Measurements from ENCODE around the gene ALPK1.
"Not testable (repeated sequence)": the region's sequence is repeated elsewhere in the genome, so short reads cannot be mapped to it uniquely, and the experiment has no call there.

ALPK1 gene

DNA sequence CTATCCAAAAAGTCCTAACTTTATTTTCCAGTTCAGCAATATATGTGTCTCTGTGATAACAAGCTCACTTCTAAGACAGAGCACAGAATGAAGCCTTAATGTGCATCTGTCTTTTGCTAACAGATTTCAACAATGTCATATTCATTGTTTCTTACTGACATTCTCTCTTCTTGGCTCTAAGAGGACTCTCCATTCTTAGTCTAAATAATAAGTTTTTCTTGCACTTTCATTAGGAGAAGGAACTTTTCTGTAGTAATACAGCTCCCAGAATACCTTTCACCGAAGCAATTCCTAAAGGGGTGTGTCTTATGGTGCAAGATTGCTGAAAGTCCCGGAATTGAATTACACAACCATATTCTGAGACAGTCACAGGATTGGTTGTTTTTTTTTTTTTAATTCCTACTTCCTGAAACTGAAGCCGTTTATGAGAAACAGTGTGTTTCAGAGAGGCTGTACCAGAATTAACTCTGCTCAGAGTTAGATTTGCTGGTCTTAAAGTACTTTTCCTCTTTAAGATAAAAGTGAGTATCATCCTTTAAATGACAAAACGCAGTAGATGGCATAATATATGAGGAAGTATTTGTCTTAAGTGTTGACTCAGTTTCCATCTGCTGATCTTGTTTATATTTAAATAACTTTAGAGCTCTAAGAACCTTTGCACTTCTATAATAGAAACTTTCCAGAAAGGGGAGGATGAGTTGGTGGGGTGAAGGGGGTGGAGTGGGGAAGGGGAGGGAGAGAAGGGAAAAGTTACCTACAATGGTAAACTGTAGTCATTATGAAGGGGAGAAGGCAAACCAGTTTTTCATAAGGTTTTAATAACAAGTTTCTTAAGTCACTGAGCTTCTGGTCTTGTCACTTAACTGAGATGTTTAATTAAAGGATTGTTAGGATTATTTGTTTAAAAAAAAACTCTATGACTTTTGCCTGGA is at the start of gene ALPK1:
Gene ALPK1, plus strand, starts transcription at position 421 of the 932 bp plus-strand sequence.
- DNase-seq: no peak

DNA sequence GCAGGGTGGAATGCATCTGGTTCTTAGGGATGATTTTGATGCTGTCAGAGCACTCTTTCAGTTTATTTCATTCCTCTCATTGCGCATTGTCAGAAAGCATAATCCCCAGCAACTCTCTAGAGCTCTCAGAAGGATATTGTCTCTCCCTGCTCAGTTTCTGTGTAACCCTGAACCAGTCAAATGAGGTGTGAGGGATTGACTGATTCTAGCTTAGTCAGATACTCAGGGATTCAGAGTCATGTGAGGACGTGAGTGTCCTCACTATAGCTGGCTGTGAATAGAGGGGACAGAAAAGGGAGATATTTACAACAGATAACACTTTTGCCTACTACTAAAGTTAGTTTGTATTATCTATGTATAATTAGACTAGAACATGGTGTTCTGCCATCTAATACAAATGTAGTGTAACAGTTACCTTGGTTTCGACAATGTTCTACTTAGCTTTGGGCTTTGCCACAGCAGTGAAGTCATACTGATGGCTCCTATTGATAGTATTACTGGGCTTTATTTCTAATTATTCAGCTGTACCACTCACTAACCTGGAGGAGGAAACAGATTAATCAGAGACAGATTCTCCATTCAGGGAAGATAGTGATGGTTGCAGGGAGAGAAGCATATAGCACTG is 46.0 kb upstream of the ALPK1 start:
- DNase-seq: no peak

DNA sequence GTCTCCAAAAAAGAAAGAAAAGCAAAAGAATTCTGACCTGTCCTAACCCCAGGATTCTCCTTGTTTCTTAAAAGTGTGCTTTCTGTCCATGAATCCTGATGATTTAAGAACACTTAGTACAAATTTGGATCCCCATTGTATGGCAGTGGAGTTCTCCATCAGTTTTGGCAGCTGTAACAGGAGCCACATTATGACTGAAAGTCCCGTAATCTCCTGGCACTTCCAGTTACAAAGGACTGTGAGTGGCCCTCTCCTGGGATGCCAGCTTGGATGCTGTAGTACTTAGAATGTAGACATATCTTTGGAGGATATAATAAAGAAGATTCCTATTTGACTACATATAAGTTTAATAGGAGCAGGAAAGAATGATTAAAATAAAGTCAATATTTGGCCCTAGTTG is 44.9 kb upstream of the ALPK1 start:
- DNase-seq: no peak

DNA sequence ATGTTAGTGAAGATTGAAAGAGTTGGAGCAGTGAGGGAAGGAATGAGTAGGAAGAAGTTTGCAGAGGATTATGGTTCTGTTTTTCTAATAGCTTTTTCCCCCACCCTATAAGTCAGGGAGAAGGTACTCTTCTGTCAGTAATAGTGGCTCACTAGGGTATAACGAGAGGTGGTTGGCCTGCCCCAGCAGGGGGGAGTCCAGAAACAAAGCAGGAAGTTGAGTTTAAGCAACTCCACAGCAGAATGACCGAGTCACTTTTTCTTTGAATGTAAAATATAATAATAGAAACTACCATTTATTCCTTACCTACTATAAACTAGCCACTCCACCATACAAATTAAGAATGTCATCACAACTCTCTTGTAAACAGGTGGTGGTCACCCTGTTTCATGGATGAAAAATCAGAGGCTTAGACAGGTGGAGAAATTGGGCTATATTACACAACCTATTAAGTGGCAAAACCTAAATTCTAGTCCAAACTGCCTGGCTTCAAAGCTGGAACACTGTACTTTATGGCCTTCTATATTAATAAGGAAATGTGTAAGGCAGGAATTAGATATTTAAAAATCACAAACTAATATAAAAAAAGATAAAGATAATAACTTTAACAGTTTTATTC is 43.7 kb upstream of the ALPK1 start:
- DNase-seq: no peak

DNA sequence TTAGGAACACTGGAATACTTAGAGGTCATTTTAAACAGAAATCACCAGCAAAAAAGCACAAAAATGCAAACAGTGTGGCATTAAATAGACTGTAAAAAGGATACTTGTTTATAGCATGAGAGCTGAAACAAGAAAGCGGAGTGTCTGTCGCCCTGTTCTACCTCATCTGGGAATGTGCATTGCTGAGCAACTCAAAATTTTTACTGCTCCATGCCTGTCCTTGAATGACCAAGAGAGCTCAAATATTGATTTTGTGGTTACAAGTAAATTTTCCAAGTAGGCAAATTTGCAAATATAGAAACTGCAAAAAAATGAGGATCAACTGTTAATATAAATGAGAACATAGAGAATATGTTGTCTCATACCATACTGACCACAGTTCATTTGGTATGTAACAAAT is 40.1 kb upstream of the ALPK1 start:
- DNase-seq: no peak

DNA sequence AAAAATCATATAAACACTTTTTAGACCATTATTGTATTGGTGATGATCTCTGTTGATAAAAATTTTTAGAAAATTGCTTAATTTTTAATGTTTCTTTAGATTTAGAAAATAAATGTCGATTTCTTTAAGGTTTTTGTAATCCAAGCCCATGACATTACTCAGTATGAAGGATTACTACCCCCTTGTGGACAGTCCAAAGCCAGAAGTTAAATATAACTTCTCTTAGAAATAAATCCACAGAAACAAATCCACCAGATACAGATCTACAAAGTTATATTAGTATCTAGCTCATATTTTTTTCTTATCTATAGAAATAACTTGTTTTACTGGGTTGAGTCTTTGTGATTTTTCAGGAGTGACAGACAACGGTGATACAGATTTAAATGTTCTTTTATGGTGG is 30.3 kb upstream of the ALPK1 start:
- DNase-seq: no peak

DNA sequence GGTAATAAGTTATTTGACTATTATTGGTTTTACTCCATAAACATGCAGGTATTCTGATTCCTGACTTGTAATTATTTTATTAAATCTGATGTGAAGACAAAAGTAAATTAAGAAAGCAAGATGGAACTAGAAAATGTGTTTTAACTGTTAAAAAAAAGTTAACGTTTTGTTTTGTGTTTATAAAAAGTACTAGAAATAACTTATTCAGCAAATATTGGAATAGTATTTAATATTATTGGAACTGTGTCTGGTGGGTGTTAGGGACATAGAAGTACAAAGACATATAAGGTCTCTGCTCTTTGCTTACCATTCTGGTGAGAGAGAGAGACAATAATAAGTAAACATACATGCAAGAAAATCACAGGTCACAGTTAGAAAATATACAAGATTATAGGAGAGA is 27.1 kb upstream of the ALPK1 start:
- DNase-seq: no peak

DNA sequence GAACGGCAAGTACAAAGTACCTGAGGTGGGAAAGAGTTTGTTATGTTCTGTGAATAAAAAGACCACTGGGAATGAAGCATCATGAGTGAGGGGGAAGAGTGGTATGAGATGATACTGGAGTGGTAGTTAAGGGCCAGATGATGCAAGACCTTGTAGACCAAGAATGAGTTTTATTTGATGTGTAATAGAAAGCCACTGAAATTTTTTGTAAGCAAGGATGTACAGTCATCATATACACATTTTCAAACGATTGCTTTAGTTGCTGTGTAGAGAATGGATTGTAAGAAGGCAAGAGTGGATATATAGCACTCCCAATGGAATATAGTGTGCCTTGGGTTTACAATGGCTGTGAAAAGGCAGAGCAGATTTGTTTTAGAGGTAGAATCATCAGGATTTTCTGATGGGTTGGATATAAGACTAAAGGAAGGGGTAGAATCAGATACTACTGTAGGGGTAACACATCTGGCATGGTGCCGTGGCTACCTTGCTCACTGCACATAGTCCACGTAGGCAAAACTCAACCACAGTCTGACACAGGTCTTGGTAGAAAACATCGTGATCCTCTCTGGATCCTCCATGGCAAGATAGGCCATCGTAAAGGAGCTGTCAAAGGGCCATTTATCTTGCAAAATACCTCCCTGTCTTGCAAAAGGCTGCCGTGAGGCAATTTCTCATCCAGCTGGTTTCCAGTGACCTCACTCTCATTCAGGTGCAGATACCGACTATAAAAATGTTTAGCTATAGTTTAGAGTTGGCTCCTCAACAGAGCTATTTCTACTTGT is 26.3 kb upstream of the ALPK1 start:
- DNase-seq: no peak

DNA sequence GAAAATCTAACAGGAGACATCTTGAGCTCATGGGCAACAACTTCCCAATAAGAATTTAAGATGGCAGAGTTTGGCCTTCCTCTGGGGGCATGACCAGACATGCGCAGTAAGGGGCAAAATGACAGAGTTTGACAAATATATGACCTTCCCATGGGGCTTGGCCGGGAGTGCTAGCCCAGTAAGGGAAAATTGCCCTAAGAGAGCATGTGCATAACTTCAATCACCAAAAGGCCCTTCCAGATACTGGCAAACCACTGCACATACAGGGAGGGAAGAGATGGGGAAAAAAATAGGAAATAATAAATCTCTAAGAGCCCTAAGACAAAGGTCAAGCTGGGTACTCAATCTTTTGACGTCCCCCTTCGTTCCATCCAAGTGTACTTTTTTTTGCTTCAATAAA is 24.9 kb upstream of the ALPK1 start:
- no peak for DNase-seq

DNA sequence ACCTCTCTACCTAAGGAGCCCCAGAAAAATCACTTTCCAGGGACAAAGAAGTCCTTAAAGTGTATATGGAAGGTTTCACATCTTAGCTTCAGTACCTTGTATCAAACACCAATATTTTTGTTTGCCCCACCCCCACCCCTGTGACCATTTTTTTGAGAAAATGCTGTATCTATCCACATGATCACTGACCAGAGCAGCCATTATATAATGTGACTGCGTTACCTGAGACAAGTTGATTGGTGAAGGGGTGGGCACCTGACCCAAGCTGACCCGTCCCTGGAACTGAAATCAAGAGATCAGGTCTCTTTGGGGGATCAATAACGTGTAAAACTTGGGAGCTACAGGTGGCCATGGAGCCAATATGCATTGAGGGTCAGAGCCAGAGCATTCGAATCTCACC is 22.2 kb upstream of the ALPK1 start:
- no peak for DNase-seq

DNA sequence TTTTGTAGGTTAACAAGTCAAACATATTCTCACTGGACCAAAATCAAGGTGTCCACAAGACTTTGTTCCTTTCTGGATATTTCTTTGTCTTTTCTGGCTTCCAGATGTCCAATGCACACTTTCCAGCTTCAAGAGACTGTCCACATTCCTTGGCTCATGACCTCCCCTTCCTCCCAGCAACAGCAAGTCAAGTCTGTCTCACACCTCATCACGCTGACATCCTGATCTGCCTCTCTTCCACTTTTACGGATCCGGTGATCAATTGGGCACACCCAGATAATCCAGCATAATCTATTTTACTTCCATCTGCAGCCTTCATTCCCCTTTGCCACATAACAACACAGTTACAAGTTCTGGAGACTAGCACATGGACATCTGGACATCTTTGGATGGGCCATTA is 21.1 kb upstream of the ALPK1 start:
- DNase-seq: no peak

DNA sequence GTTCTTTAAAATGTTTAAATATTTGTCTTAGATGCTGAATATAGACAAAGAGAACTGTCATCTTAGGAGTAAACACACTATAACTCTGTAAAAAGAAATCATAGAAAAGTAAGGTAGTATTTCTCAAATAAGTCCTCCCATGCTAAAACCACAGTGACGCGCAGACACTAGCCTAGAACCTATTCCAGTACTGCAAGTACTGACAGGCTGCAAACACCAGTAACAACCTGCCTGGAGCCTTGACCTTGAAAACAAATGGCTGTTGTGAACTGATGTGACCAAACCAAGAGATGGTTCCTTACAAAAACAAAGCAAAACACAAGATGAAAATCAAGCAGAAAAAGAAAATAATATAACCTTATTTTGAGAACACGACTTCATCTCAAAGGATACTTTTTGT is 19.9 kb upstream of the ALPK1 start:
- no peak for DNase-seq

DNA sequence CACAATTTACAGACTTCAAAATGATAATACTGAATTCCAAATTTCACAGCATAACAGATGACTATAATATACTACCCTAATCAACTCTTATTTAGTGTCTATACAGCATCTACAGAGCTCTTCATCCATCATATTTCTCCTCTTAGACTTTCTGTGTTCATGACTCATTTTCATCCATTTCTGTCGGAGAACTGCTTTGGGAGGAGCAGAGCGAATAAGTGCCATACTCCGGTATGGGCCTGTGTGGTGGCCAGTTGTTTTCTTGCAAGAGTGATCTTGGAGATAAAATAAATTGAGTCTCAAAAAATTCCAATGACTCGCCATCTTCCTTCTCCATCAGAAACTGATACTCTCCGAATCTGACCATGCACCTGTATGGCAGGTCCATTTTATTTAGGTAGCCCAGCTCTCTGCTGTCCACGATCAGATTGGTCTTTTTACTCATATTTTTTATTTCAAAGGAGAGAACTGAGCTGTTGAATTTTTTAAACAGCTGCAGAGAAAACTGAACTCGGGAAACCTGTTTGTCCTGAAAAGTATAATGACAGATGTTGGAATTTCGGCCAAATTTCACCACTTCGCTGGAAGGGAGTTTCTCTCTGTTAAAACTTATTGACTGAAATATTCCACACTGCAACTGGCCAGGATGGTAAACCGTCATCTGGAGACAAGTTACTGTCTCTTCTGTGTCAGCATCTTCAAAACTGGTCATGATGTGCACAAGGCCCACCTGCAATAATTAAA is 19.3 kb upstream of the ALPK1 start:
- DNase-seq: no peak

DNA sequence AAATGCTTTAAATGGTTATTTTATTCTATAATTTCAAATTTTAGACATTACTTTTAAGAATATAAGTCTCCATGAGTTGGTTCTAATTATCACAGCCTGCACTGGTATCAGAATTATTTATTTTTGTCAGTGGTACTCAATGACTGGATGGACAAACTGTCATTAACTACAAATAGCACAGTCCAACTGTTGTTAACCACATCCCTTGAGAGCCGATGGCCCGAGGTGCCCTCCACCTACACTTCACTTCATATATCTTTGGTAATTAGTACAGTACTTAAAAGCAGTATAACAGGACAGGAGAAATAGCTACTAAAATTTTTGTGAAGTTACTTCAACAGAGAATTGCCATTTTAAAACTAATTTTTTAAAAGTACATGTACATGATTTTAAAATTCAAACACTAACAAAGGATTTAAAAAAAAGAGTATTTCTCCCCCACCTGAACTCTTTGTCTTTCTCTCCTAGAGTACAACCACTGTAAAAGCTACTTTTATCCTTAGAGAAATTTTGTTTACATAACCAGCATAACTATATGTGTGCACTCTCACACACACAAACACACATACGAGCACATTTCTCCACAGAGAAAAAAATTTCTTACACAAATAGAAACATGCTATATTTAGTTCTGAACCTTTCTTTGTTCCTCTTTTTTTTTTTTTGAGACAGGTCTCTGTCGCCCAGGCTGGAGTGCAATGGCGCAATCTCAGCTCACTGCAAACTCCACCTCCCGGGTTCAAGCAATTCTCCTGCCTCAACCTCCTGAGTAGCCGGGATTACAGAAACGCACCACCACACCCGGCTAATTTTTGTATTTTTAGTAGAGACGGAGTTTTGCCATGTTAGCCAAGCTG is 17.9 kb upstream of the ALPK1 start:
- DNase-seq: peak; percentile 42

DNA sequence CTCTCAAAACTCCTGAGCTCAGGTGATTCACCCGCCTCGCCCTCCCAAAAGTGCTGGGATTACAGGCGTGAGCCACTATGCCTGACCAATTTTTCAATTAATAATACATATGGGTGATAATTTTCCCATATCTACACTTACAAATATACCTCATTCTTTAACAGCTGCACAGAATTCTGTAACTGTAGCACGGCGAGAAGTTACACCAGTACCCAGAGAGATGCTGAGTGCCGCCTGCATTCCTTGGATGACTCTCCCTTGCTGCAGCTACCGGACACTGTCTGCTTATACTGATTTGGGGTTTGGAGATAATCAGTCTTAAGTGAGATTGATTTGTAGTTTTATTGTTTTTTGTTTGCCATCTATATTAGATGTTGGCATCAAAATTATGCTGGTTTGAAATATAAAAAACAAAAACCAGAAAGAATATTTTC is 17.3 kb upstream of the ALPK1 start:
- DNase-seq: no peak

DNA sequence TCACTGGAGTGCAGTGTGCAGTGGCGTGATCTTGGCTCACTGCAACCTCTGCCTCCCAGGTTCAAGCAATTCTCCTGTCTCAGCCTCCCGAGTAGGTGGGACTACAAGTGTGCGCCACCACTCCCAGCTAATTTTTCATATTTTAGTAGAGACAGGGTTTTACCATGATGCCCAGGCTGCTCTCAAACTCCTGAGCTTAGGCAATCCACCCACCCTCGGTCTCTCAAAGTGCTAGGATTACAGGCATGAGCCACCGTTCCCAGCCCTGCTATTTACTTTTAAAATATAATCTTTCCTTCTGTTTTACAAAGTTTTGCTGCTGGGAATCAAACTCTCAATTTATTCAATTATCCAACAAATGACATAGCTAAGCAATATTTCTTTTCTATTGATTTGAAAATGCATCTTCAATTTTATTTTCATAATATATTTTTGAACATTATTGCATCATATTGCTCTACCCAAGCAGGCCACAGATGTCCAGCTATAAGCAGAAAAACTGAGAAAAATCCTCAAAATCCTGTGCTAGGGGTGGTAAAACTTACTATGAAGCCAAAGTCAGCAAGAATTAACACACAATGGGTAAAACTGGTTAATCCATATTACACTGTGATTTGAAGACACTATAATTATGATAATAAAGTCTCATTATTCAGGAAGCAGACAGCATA is 16.6 kb upstream of the ALPK1 start:
- no peak for DNase-seq

DNA sequence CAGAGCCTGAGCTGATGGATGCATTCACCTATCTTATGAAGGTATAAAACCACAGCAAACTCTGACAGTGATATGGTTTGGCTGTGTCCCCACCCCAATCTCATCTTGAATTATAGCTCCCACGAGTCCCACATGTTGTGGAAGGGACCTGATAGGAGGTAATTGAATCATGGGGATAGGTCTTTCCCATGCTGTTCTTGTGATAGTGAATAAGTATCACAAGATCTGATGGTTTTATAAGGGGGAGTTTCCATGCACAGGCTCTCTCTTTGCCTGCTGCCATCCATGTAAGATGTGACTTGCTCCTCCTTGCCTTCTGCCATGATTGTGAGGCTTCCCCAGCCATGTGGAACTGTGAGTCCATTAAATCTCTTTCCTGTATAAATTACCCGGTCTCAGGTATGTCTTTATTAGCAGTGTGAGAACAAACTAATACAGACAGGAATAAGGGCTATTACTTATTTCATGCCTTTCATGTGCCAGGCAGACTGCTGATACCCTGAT is 15.2 kb upstream of the ALPK1 start:
- DNase-seq: not testable (repeated sequence)

DNA sequence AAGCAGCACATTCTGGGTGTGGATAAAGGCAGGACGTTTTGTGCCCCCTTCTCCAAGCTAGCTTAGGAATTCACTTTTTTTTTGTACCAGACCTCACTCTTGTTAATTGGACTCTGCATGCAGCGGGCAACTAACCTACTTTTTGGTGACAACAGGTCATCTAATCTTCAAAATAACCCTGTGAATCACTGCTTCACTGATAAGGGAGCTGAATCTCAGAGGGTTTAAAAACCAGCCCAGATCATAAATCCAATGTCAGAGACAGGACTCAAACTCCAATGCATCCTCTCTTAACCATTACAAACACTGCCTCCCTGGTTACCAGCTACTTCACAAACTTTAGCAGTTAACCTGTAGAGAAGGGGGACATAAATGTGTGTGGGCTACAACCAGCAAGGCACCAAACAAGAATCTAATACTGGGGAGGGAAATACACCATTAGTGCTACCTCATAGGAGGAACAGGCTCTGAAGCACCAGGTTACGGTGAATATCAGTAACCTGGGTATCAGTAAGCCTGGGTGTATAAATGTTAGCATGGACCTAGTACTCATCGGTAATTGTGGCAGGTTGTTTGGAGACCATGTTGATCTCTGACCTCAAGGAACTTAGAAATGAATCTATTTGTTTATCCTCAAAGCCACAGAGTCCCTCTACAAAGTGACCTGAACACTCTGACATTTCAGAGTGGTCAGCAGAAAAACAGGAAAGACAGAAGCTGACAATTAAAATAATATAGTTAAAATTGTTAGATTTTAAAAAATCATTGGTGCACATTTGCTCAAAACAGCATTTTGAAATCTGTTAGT is 14.1 kb upstream of the ALPK1 start:
- DNase-seq: no peak

DNA sequence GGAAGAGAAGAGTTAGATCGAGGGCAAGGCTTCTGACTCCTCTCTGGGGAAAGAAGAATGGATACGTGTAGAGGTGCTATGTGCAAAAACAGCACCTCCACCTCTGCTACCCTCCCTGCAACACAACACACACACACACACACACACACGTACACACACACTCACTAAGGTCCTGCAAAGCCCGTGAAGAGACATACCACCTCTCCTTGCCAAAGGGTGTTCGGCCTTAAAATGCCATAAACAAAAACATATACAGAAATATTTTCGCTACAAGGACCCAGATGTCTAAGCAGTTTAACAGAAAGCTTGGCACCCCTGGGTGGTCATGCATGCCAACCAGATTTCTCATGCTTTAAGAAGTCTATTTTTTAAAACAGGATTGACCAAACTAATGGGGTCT is 13.0 kb upstream of the ALPK1 start:
- no peak for DNase-seq

Data from CD4-positive, alpha-beta T cell treated with Interleukin-15 for 1 hour (primary cell).